Lower leg skin (tissue), 4 donors: ENCODE data around the gene SIX5. TPM values are rescaled to one million over a fixed set of nuclear protein-coding genes. Genes with fewer than 3 reads are reported as not detected.

Experiments used
- DNase-seq, 2 donors: peaks; one replicate each; pipeline ENCODE4 v3.0.0-alpha.2; 2019; ENCODE audit warnings: low spot score in 2 of 2
- H3K4me3 ChIP-seq: fragments of 200-600 bp; sonication (generic); 2 replicates; pipeline ENCODE4 v1.5.1; 2017; ENCODE audit warnings: mild to moderate bottlenecking, low read depth; ENCODE audit not compliant: poor library complexity, severe bottlenecking
- POLR2A ChIP-seq, 2 donors: fragments of 450-650 bp; IDR thresholded peaks; one replicate each; pipeline ENCODE4 v1.6.1; 2016 to 2017; ENCODE audit warnings: antibody characterized with exemption in 2 of 2, mild to moderate bottlenecking in 1 of 2, moderate library complexity in 1 of 2
- WGBS, 2 donors: methylation state at CpG; one replicate each; pipeline ENCODE4 v1.1.5; 2018; 5-methylcytosine and 5-hydroxymethylcytosine counted together
- intact Hi-C: fragments of 100-400 bp; cut with DNase I; formaldehyde crosslinking; loops from one replicate; pipeline ENCODE4 v1.15.0; 2023; ENCODE audit warnings: low total_unique reads
- total RNA-seq, 4 donors: library from RNA; depleted of rRNA; stranded (reverse); fragments of >200 nt; gene quantifications; one replicate each; pipeline ENCODE4 v1.1.0, GENCODE V29; 2016
- TF ChIP-seq, protein P1 (sequence below), 3 donors: fragments of 450-650 bp; IDR thresholded peaks; one replicate each; pipeline ENCODE4 v1.5.1; 2016; ENCODE audit warnings: antibody characterized with exemption in 3 of 3, mild to moderate bottlenecking in 3 of 3, moderate library complexity in 2 of 3

SIX5 gene
- total RNA-seq, 4 donors from 2014 or later = 12.6 to 17.3 (median 13.8) TPM

DNA sequence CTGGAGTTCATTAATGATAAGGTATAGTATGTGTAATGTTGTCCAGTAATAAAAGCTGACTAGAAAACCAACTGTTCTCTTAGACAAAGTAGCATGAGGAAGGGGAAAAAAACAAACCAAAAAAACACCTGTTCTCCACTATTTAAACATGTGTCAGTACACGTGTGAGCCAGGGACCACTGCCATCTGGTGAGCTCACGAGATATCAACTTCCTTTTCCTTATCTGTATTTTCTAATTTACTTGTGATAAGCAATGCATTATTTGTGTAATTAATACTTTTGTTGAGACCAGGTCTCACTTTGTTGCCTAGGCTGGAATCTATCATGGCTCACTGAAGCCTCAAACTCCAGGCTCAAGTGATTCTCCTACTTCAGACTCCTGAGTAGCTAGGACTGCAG is 4.3 kb upstream of the SIX5 start:
- DNase-seq = no peak
- WGBS, 2 donors = 47 to 49% methylated on average over 2 of the region's 2 CpGs
- TF ChIP-seq POLR2A (IDR thresholded peaks at IDR 0.05) = no peak
- TF ChIP-seq, protein P1, sequence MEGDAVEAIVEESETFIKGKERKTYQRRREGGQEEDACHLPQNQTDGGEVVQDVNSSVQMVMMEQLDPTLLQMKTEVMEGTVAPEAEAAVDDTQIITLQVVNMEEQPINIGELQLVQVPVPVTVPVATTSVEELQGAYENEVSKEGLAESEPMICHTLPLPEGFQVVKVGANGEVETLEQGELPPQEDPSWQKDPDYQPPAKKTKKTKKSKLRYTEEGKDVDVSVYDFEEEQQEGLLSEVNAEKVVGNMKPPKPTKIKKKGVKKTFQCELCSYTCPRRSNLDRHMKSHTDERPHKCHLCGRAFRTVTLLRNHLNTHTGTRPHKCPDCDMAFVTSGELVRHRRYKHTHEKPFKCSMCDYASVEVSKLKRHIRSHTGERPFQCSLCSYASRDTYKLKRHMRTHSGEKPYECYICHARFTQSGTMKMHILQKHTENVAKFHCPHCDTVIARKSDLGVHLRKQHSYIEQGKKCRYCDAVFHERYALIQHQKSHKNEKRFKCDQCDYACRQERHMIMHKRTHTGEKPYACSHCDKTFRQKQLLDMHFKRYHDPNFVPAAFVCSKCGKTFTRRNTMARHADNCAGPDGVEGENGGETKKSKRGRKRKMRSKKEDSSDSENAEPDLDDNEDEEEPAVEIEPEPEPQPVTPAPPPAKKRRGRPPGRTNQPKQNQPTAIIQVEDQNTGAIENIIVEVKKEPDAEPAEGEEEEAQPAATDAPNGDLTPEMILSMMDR (IDR thresholded peaks at IDR 0.05) = no peak
- intact Hi-C loops = no loop called here
- no peak overlapping the region for H3K4me3 ChIP-seq

DNA sequence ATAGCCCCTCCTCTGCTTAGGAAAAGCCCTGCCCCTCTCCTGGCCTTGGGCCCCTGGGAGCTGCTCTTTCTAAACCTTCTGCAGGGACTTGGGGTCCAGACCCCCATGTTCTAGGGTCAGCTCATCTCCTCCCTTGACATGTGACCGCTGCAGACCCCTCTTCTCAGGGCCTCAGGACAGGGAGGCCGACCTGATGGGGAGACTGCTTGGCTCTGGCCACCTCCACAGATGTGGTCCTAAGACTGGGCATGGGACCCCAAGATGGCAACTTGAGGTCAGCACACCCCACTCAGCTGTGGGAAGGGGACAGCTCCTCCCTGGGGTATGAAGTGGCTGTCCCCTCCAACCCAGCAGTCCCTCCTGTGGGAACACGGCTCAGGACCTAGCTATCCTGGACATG is 3.9 kb upstream of the SIX5 start:
- H3K4me3 ChIP-seq = no peak overlapping the region
- 74 to 90% methylated on average over 3 of the region's 3 CpGs for WGBS, 2 donors
- no peak for DNase-seq
- intact Hi-C loops = no loop called here
- no peak for TF ChIP-seq POLR2A (IDR thresholded peaks at IDR 0.05)
- TF ChIP-seq, protein P1 (IDR thresholded peaks at IDR 0.05) = no peak

DNA sequence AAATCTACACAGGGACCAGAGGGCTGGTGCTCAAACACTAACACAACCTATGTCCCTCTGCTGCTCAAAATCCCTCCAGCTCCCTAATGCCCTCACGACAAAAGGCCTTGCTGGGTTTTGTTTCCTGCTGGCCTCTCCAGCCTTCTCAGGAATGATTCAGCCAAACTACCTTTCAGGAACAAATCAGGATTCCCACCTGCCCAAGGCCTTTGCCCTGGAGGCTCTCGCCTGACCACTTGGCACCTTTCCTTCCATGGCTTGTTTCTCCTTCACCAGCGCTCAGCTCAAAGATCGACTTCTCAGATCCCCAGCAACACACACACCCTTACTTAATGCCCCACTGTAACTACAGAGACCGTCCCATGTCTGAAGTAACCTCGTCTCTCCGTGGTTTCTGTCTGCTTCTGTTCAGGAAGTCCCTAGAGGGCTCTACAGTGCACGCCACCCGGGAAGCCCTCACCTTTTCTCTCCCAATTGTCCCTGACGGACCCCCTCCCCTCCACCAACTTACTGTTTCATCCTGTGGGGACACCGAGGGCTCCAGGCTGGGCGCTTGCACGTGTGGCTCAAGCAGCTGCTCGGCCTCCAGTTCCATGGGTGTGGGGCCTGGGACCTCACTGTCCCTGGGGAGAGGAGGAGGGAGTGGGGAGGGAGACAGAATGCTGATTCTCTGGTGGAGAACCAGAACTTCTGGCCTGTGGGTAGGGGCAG is 3.2 kb upstream of the SIX5 start:
- TF ChIP-seq, protein P1 (IDR thresholded peaks at IDR 0.05) = no peak
- no peak for TF ChIP-seq POLR2A (IDR thresholded peaks at IDR 0.05)
- no peak overlapping the region for H3K4me3 ChIP-seq
- 79 to 87% methylated on average over 12 to 14 of the region's 14 CpGs for whole genome bisulfite sequencing, 2 donors
- intact Hi-C loops = no loop called here
- no peak for DNase-seq

DNA sequence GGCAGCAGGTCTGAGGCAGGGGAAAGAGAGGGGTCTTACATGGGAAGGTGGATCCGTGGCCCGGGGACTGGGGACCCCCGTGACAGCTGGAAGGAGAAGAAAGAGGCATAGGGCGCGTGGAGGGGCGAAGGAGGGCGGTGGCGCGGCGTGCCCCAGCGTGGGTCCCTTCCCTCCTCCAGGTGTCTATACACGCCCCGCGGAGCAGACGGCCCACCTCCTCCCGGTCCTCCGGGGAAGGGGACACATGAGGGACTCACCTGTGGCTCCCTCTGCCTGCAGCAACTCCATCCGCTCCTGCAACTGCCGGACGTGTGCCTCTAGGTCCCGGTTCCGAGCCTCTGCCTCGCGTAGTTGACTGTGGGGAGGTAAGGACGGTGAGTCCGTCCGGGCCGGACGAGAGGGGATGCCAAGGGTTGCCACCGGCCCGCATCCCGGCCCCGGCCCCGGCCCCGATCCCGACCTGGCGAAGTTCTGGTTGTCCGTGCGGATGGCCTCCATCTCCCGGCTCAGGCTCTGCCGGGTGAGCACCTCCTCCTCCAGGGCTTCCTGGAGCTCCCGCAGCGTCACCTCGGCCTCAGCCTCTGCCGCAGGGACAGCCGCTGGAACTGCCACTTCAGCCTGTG is 2.4 kb upstream of the SIX5 start:
- no peak for TF ChIP-seq POLR2A (IDR thresholded peaks at IDR 0.05)
- TF ChIP-seq, protein P1 (IDR thresholded peaks at IDR 0.05) = no peak
- DNase-seq = no peak
- H3K4me3 ChIP-seq = no peak overlapping the region
- WGBS, 2 donors = 80 to 87% methylated on average over 35 to 43 of the region's 46 CpGs
- intact Hi-C loops = no loop called here

DNA sequence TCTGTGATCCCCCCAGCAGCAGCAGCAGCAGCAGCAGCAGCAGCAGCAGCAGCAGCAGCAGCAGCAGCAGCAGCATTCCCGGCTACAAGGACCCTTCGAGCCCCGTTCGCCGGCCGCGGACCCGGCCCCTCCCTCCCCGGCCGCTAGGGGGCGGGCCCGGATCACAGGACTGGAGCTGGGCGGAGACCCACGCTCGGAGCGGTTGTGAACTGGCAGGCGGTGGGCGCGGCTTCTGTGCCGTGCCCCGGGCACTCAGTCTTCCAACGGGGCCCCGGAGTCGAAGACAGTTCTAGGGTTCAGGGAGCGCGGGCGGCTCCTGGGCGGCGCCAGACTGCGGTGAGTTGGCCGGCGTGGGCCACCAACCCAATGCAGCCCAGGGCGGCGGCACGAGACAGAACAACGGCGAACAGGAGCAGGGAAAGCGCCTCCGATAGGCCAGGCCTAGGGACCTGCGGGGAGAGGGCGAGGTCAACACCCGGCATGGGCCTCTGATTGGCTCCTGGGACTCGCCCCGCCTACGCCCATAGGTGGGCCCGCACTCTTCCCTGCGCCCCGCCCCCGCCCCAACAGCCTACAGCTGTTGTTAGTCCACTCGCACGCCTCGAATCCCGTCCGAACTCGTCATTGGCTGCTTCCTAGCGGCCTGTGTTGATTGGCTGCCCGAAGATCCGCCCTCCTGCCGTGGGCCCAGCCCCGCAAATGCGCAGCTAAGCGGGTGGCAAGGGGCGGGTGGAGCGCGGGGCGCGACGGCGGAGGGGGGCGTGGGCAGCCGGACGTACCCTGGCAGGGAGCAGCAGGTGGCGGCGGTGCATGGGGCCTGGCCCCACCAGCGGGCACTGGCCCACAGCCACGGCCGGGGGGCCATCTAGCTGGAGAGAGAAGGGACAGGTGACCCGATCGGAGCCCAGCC is 1.4 kb upstream of the SIX5 start:
- WGBS, 2 donors = 1 to 3% methylated on average over 29 to 45 of the region's 79 CpGs
- TF ChIP-seq, protein P1 (IDR thresholded peaks at IDR 0.05) = peak in 1 of 3 donors; percentile 66
- TF ChIP-seq POLR2A (IDR thresholded peaks at IDR 0.05) = no peak
- H3K4me3 ChIP-seq = peak overlapping the region; percentile 23
- intact Hi-C loops = no loop called here
- DNase-seq = peak; percentile 96 to 99
